Sigmoid colon (tissue), 4 donors: ENCODE measurements around the gene PARVG.

Experiments used
- CTCF ChIP-seq, 4 experiments: fragments of 450-650 bp in 3 of 4; fragments of 200-600 bp in 1 of 4; IDR thresholded peaks; one replicate each; pipeline ENCODE4 v1.5.1; 2016 to 2019; ENCODE audit warnings: antibody characterized with exemption in 4 of 4, mild to moderate bottlenecking in 3 of 4, moderate library complexity in 2 of 4
- EP300 ChIP-seq, 4 donors: sonication (generic); formaldehyde crosslinking; IDR thresholded peaks; one replicate each; pipeline ENCODE4 v1.6.1; 2017; ENCODE audit warnings: antibody characterized with exemption in 4 of 4
- POLR2A ChIP-seq, 2 donors: fragments of 450-650 bp; IDR thresholded peaks; one replicate each; pipeline ENCODE4 v1.6.1; 2016; ENCODE audit warnings: antibody characterized with exemption in 2 of 2, mild to moderate bottlenecking in 2 of 2, moderate library complexity in 2 of 2
- POLR2AphosphoS5 ChIP-seq, 4 donors: sonication (generic); formaldehyde crosslinking; IDR thresholded peaks; one replicate each; pipeline ENCODE4 v1.6.1; 2017; ENCODE audit warnings: antibody characterized with exemption in 4 of 4

GRCh38 chr22:44193535-44193891 lies 12.8 kb downstream of the PARVG start:
- TF ChIP-seq CTCF (IDR thresholded peaks at IDR 0.05) (no peak), POLR2AphosphoS5 (IDR thresholded peaks at IDR 0.05) (no peak), POLR2A (IDR thresholded peaks at IDR 0.05) (no peak), EP300 (IDR thresholded peaks at IDR 0.05) (no peak)
